Left lung (tissue), 10 donors: ENCODE measurements around the gene IGF1R. TPM values are rescaled to one million over a fixed set of nuclear protein-coding genes. Genes with fewer than 3 reads are reported as not detected.

ENCODE experiments used
- ATAC-seq: fragments of 200-7000 bp; cut with Tn5 transposase; one replicate; pipeline ENCODE4 v1.9.1; 2020; ENCODE audit warnings: moderate library complexity
- DNase-seq, 4 donors: peaks; one replicate each; pipeline ENCODE4 v3.0.0-alpha.2; 2013 to 2020
- H3K27ac ChIP-seq, 2 donors: fragments of 200-600 bp; sonication (generic) in 1 of 2; one replicate each; pipeline versions ENCODE4 v1.5.0 to v1.8.0; 2020 to 2021
- H3K27me3 ChIP-seq, 2 donors: fragments of 200-600 bp; sonication (generic) in 1 of 2; one replicate each; pipeline versions ENCODE4 v1.5.0 to v1.8.0; 2020 to 2021
- H3K36me3 ChIP-seq, 2 donors: fragments of 200-600 bp; sonication (generic) in 1 of 2; one replicate each; pipeline versions ENCODE4 v1.5.0 to v1.8.0; 2020 to 2021
- H3K4me1 ChIP-seq, 2 donors: fragments of 200-600 bp; one replicate each; pipeline ENCODE4 v1.8.0; 2021
- H3K4me3 ChIP-seq, 2 donors: fragments of 200-600 bp; sonication (generic) in 1 of 2; one replicate each; pipeline versions ENCODE4 v1.5.0 to v1.8.0; 2020 to 2021; ENCODE audit warnings: mild to moderate bottlenecking in 1 of 2
- H3K9me3 ChIP-seq, 2 donors: fragments of 200-600 bp; sonication (generic) in 1 of 2; one replicate each; pipeline versions ENCODE4 v1.5.0 to v1.8.0; 2020 to 2021
- intact Hi-C, 2 donors: fragments of 100-400 bp; cut with DNase I; formaldehyde crosslinking; loops; one replicate each; pipeline versions ENCODE4 v1.11.2 to v1.14.2; 2022
- polyA plus RNA-seq, 6 donors: library from polyadenylated mRNA; unstranded; fragments of 120-200 nt; gene quantifications; one replicate each; pipeline ENCODE4 v1.2.1, GENCODE V29; 2013; ENCODE audit not compliant: insufficient read length in 6 of 6
- total RNA-seq, 2 donors: library from RNA; stranded (reverse); fragmentation: NEBNext Ultra II Directional; extraction: Animal tissue kit (Norgen Biotek cat#: 25700); gene quantifications; one replicate each; pipeline ENCODE4 v1.2.1, GENCODE V29; 2021
- TF ChIP-seq, protein P1 (sequence below), 2 donors: fragments of 200-600 bp; sonication (generic) in 1 of 2; IDR thresholded peaks; one replicate each; pipeline versions ENCODE4 v1.5.0 to v1.8.0; 2021; ENCODE audit warnings: antibody characterized with exemption in 2 of 2
- donor health status: DM: no; HTN: yes; CAD: no.
- donor health status: DM: no; HTN: no; CAD: no.

Gene IGF1R
- total and polyA plus RNA-seq, 8 donors = 32.0 to 41.0 (median 37.0) TPM

DNA sequence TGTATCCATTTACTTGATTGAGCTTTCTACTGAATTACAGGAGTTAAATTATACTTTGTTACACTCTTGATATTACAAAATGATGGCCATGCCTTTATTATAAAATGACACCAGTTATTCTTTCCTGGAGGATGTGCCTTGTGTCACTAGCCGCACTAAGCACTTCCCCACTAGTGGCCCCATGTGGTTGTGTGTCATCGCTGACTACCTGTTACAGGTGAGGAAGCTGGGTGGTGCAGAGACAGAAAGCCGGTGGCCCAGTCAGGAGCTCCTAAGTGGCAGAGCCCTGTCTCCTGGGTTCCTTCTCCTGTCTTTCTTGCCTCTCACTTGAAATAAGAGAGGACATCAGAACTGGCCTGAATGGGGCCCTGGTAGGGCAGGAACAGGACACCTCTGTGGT, 96.8 kb downstream of the IGF1R start:
- Histone ChIP-seq H3K9me3 (no peaks in the 10 kb centered on the region), H3K36me3 (no peaks in the 10 kb centered on the region), H3K4me1 (peaks cover 3 to 24% of the 10 kb centered on the region in 2 donors), H3K27me3 (no peaks in the 10 kb centered on the region), H3K27ac (peak overlapping the region in 1 of 2 donors; percentile 7), H3K4me3 (no peak overlapping the region)
- TF ChIP-seq, protein P1, sequence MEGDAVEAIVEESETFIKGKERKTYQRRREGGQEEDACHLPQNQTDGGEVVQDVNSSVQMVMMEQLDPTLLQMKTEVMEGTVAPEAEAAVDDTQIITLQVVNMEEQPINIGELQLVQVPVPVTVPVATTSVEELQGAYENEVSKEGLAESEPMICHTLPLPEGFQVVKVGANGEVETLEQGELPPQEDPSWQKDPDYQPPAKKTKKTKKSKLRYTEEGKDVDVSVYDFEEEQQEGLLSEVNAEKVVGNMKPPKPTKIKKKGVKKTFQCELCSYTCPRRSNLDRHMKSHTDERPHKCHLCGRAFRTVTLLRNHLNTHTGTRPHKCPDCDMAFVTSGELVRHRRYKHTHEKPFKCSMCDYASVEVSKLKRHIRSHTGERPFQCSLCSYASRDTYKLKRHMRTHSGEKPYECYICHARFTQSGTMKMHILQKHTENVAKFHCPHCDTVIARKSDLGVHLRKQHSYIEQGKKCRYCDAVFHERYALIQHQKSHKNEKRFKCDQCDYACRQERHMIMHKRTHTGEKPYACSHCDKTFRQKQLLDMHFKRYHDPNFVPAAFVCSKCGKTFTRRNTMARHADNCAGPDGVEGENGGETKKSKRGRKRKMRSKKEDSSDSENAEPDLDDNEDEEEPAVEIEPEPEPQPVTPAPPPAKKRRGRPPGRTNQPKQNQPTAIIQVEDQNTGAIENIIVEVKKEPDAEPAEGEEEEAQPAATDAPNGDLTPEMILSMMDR (IDR thresholded peaks at IDR 0.05) = no peak
- DNase-seq (no peak), ATAC-seq (peak; percentile 35)
- intact Hi-C loops = no loop called here

- no peak for DNase-seq
- H3K27ac ChIP-seq = peak overlapping the region in 1 of 2 donors; percentile 7
- intact Hi-C loops = no loop called here
Measured at GRCh38 chr15:98745650-98746374, 97.5 kb downstream of the IGF1R start.

DNA sequence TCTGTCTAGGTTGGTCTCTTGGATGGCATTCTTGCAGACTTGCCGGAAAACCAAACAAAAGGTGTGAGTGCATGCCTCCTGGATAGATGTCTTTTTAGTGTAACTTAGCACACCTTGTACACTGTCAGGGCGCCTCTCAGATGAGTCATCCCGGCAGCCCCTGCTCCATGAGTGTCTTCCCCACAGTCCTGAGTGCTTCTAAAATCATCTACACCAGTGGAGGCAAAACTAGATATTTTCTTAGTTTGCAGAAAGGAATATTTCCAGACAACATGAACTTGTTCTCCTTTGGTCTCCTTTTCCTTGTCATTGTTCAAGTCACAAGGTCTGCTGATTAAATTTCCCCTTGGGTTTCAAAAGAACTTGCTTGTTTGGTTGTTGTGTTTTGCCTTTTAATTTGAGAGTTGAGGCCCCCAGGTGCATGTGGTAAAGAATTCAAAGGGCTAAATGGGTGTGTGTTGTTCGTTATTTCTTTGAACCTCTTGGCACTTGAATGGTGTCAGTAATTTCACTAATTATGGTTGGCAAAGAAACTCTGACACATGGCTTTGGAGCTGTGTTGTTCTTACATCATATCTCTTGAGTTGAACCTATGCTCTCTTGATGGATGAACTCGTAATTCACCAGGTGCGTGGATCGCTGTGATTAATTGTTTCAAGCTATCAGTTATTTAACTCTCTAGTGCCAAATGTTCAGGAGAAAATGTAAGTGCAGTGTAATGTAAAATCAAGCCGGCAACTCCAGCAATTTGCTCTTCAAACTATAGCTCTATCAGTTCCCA, 98.2 kb downstream of the IGF1R start:
- Histone ChIP-seq H3K4me1 (peaks cover 3 to 20% of the 10 kb centered on the region in 2 donors), H3K36me3 (no peaks in the 10 kb centered on the region), H3K27ac (no peak overlapping the region), H3K27me3 (no peaks in the 10 kb centered on the region), H3K4me3 (no peak overlapping the region), H3K9me3 (no peaks in the 10 kb centered on the region)
- peak; percentile 26 for ATAC-seq
- no peak for DNase-seq
- intact Hi-C loops = no loop called here
- TF ChIP-seq, protein P1 (IDR thresholded peaks at IDR 0.05) = no peak

More at GRCh38 chr15:98745650-98746374, 97.5 kb downstream of the IGF1R start:
- Histone ChIP-seq H3K4me1 (peaks cover 3 to 24% of the 10 kb centered on the region in 2 donors), H3K36me3 (no peaks in the 10 kb centered on the region), H3K9me3 (no peaks in the 10 kb centered on the region), H3K27me3 (no peaks in the 10 kb centered on the region), H3K4me3 (no peak overlapping the region)
- TF ChIP-seq, protein P1 (IDR thresholded peaks at IDR 0.05) = no peak
- ATAC-seq = peak; percentile 50

GRCh38 chr15:98751767-98752166, 103.4 kb downstream of the IGF1R start:
- Histone ChIP-seq H3K36me3 (no peaks in the 10 kb centered on the region), H3K4me1 (peaks cover 7 to 26% of the 10 kb centered on the region in 2 donors), H3K4me3 (no peak overlapping the region), H3K27me3 (no peaks in the 10 kb centered on the region), H3K27ac (no peak overlapping the region), H3K9me3 (no peaks in the 10 kb centered on the region)
- intact Hi-C loops = no loop called here
- ATAC-seq (no peak), DNase-seq (no peak)
- TF ChIP-seq, protein P1 (IDR thresholded peaks at IDR 0.05) = no peak
